HG03135 (cell line): ENCODE results near the gene KIF6.
A peak's percentile ranks its signal among the peaks of the same experiment; 100 is the strongest.
"Not testable (repeated sequence)": the region's sequence is repeated elsewhere in the genome, so short reads cannot be mapped to it uniquely, and the experiment has no call there.

Experiments
- ATAC-seq: cut with Tn5 transposase; IDR thresholded peaks from one replicate; pipeline ENCODE4 v1.9.1; 2021; ENCODE audit warnings: mild to moderate bottlenecking, moderate library complexity; ENCODE audit not compliant: unreplicated experiment

The KIF6 gene

DNA sequence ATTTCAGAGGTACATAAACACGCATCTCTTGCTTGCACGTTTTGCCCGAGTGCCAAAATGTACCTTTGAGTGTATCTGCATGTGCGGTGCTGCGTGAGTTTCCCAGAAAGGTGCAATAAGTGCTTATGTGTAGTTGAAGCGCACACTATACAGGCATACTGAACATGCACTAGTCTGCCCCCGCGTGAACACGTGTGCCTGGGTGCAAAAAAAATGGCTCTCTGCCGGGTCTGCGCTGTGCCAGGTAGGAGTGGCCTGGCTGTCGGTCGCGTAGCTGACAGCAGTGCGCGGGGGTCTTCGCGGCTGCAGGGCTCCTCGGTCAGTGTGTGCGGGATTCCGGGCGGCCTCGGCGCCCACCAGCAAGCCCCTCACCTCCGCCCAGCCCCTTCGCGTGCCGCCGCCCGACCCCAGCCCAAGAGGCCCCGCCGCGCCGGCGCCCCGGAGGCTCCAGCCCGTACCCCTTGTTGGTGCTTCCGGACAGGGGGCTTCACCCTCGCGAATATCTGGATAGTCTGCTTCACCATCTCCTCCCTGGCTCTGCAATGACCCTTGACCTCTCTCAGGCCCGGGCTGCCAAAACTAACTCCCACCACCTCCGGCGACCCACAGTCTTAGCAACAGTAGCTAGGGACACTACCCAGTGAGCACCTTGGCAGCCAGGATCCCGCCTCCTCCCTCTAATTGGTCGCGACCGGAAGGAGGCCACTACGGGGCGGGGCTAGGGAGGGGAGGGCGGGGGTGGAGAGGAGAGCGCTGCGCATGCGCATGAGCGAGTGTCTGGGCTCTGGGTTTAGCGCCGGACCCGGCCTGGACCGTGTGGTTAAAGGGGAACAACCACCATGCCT, at the start of gene KIF6:
Gene KIF6 (minus strand): TSS at position 622 of the 845 bp plus-strand sequence. CDS start 98 bp downstream, at position 524.
- ATAC-seq = peak; percentile 99

DNA sequence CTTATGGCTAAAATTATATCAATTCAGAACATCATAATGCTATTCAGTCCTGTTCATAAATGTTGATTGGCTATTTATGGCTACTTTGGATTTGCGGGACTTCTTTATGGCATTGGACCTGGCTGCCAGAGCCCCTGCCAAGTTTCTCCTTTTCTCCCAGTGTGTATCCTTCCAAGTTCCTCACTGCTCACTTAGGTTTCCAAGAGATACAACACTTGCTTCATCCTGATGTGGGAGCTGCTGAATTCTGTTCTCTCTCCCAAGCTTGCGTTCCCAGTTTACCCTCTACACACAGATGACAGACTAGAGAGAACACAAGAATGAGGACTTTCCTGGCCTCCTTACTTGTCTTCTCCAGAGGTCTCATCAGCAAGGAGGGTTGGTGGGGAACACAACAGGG, 48.6 kb upstream of the KIF6 start:
- no peak for ATAC-seq

- no peak for ATAC-seq
These were observed 47.5 kb upstream of the KIF6 start for GRCh38 chr6:39772559-39773273.

GRCh38 chr6:39770446-39770845, 45.2 kb upstream of the KIF6 start:
- no peak for ATAC-seq

DNA sequence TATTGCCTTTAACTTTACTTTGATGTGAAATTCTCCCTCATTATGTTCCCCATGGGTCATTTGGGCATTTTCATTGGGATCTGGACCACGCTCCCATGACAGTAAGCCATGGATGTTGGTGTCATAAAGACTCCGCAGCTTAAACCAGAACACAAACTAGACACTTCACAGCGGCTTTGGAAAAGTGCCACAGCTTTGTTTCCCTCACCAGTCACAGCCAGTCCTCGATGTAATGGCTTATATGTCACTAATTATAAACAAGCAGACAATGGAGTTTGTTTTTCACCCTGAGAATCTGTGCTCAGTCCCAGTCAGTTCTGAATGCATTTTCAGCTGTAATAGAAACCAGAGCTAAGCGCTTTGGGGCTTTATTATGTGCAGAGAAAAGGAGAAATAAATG, 43.8 kb upstream of the KIF6 start:
- ATAC-seq = no peak

- no peak for ATAC-seq
These were observed 40.4 kb upstream of the KIF6 start for GRCh38 chr6:39765508-39766065.

GRCh38 chr6:39760226-39760952, 35.2 kb upstream of the KIF6 start:
- no peak for ATAC-seq

DNA sequence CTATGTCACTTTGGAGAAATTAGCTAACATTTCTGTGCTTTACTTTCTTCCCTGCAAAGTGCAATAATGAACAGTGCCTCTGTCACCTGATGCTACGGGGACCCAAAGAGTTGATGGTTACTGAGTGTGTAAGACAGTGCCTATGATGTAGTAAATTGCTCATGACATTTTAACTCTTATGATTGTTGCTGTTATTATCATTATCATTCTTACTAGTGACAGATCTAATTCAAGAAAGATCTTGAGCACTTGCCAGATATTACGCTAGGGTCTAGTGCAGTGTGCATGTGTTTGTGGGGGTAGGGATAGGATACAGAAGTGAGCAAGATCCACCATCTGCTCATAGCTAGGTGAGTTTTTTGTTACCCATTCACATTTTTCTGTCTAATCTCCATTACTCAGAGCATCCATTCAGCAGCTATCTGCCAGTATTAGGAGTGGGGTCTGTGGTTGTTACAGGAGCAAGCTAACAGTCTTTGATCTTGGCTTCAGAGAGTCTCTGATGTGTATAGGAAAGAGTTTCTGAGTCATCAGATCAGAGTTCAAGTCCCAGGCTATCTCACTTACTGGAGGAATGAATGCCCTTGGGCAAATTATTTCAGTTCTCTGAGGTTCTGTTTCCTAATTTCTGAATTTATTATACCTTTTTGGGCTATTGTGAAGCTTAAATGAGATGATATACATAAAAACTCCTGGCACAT, 33.8 kb upstream of the KIF6 start:
- no peak for ATAC-seq

DNA sequence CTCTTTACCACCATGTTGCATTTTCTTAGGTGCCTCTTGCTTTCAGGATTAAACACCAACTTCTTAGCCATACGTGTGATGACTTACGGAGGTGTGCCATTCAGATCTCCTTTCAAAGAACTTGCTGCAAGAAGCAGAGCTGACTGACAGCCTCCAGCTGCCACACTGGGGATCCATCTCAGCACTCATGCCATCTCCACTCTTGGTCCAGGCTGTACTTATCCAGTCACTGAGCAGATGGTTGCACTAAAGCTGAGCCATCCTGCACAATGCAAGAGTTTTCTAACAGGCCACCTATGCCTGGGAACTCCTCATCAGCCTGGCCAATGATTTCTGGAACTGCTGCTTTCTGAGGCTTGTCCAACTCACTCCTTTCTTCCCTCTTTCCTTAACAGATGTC, 31.4 kb upstream of the KIF6 start:
- ATAC-seq = no peak

DNA sequence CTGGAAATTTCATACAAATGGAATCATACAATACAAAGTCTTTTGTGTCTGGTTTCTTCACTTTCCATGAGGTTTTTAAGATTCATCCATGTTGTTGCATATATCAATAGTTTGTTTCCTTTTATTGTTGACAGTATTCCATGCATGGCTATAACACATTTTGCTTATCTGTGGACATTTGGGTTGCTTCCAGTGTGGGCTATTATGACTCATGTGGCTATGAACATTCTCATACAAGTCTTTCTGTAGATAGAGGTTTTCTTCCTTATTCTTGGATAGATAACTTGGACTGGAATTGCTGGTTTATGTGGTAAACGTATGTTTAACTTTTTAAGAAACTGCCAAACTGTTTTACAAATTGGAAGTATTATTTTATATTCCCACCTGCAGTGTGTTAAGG, 30.0 kb upstream of the KIF6 start:
- no peak for ATAC-seq

- no peak for ATAC-seq
These were observed 29.4 kb upstream of the KIF6 start for GRCh38 chr6:39754514-39755115.

GRCh38 chr6:39753725-39754045, 28.5 kb upstream of the KIF6 start:
- no peak for ATAC-seq

- no peak for ATAC-seq
These were observed 27.9 kb upstream of the KIF6 start for GRCh38 chr6:39752835-39753724.

DNA sequence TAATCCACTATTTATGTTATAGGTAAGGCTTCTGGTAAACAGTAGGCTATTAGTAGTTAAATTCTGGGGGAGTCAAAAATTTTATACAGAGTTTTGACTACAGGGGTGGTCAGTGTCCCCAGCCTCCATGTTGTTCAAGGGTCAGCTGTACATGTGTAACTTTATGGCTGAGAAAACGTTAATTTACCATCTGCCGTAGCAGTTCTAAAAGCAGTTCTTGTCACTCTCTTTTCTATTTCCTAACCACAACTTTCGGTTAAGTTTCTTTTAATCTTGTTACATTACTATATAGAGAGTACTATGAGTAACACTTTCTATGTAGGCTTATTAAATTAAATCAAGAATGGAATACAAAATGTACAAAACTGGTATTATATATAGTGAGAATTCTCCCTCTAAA, 21.6 kb upstream of the KIF6 start:
- ATAC-seq = no peak

- no peak for ATAC-seq
These were observed 8.5 kb upstream of the KIF6 start for GRCh38 chr6:39733704-39734103.

- ATAC-seq = no peak
These were observed 6.4 kb upstream of the KIF6 start for GRCh38 chr6:39731565-39731964.

DNA sequence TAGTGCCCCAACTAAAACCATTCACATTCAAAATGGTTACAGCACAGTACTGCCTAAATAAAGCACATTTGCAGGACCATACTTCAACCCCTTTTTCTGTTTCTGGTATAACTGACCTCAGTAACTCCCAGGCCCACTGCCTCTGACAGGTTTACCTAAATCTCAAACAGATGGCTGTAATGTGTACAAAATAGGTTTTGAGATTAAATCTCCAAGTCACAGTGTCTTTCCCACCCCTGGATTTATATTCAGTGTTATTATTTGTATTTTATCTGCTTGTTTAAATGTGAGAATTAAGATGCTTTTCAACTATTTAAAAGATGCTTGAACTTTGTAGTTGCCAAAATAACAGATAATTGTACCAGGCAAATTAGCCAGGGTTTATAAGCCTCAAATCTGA, 4.7 kb upstream of the KIF6 start:
- ATAC-seq = no peak

DNA sequence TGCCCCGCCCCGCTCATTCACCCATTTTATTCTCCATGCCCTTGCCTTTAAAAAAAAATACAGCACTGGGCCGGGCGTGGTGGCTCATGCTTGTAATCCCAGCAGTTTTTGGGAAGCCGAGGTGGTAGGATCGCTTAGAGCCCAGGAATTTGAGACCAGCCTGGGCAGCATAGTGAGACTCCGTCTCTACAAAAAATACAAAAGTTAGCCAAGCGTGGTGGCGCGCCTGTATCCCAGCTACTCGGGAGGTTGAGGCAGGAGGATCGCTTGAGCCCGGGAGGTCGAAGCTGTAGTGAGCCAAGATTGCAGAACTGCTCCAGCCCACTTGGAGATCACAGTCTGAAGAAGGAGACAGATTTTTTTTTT, 407 bp upstream of the KIF6 start:
- ATAC-seq = no peak

- ATAC-seq = not testable (repeated sequence)
These were observed 1.9 kb downstream of the KIF6 start for GRCh38 chr6:39723350-39723749.

- ATAC-seq = no peak
These were observed 10.4 kb downstream of the KIF6 start for GRCh38 chr6:39714802-39715201.
